ENCODE measurements around the gene PRICKLE2. TPM values are rescaled to one million over a fixed set of nuclear protein-coding genes. Genes with fewer than 3 reads are reported as not detected.

PRICKLE2 gene
- total RNA-seq, 6 experiments from 2014 or later: 2.4 to 4.4 (median 3.3) TPM

GRCh38 chr3:64082961-64083541 lies 142.2 kb downstream of the PRICKLE2 start:
- intact Hi-C loops (cut with DNase I): no loop called here
- no peaks in the 10 kb centered on the region for H3K27me3 ChIP-seq
- H3K27ac ChIP-seq: no peak overlapping the region
- DNase-seq (no peak), ATAC-seq (no peak)
- peaks cover 0 to 3% (median 0%) of the 10 kb centered on the region in 4 donors for H3K4me1 ChIP-seq
- WGBS (ENCODE audit: insufficient coverage, low coverage, low lambda C conversion rate, missing lambda C conversion rate): 43% methylated on average over 3 of the region's 7 CpGs
- H3K36me3 ChIP-seq: no peaks in the 10 kb centered on the region
- TF ChIP-seq CTCF (IDR thresholded peaks at IDR 0.05) (no peak), POLR2A (IDR thresholded peaks at IDR 0.05) (no peak)
- H3K9me3 ChIP-seq: no peaks in the 10 kb centered on the region
- no peak overlapping the region for H3K4me3 ChIP-seq

- H3K4me3 ChIP-seq: no peak overlapping the region
- peaks cover 0 to 3% (median 0%) of the 10 kb centered on the region in 4 donors for H3K4me1 ChIP-seq
- H3K9me3 ChIP-seq: no peaks in the 10 kb centered on the region
- TF ChIP-seq POLR2A (IDR thresholded peaks at IDR 0.05): no peak
- TF ChIP-seq CTCF (IDR thresholded peaks at IDR 0.05): no peak
- ATAC-seq (no peak), DNase-seq (no peak)
- intact Hi-C loops (cut with DNase I): no loop called here
- no peak overlapping the region for H3K27ac ChIP-seq
- H3K36me3 ChIP-seq: no peaks in the 10 kb centered on the region
- WGBS (ENCODE audit: insufficient coverage, low coverage, low lambda C conversion rate, missing lambda C conversion rate): 67% methylated on average over 3 of the region's 3 CpGs
- no peaks in the 10 kb centered on the region for H3K27me3 ChIP-seq
Measured at GRCh38 chr3:64082411-64082810, 142.9 kb downstream of the PRICKLE2 start.

- no peak overlapping the region for H3K4me3 ChIP-seq
- no peaks in the 10 kb centered on the region for H3K36me3 ChIP-seq
- H3K4me1 ChIP-seq: peaks cover 0 to 1% (median 0%) of the 10 kb centered on the region in 4 donors
- no peaks in the 10 kb centered on the region for H3K27me3 ChIP-seq
- TF ChIP-seq POLR2A (IDR thresholded peaks at IDR 0.05): no peak
- no peak for TF ChIP-seq CTCF (IDR thresholded peaks at IDR 0.05)
- H3K9me3 ChIP-seq: no peaks in the 10 kb centered on the region
- H3K27ac ChIP-seq: no peak overlapping the region
- DNase-seq (no peak), ATAC-seq (no peak)
- intact Hi-C loops (cut with DNase I): no loop called here
- WGBS (ENCODE audit: insufficient coverage, low coverage, low lambda C conversion rate, missing lambda C conversion rate): 88% methylated on average over 1 of the region's 1 CpG
Measured at GRCh38 chr3:64081235-64081630, 144.0 kb downstream of the PRICKLE2 start.

GRCh38 chr3:64080616-64081234 lies 144.5 kb downstream of the PRICKLE2 start:
- H3K27ac ChIP-seq: no peak overlapping the region
- WGBS (ENCODE audit: insufficient coverage, low coverage, low lambda C conversion rate, missing lambda C conversion rate): 50% methylated on average over 1 of the region's 1 CpG
- intact Hi-C loops (cut with DNase I): no loop called here
- no peaks in the 10 kb centered on the region for H3K36me3 ChIP-seq
- no peaks in the 10 kb centered on the region for H3K9me3 ChIP-seq
- ATAC-seq (no peak), DNase-seq (no peak)
- H3K4me3 ChIP-seq: no peak overlapping the region
- H3K4me1 ChIP-seq: no peaks in the 10 kb centered on the region
- TF ChIP-seq POLR2A (IDR thresholded peaks at IDR 0.05) (no peak), CTCF (IDR thresholded peaks at IDR 0.05) (no peak)
- no peaks in the 10 kb centered on the region for H3K27me3 ChIP-seq

All from right lobe of liver (tissue), 6 donors.